SK-N-MC (cell line): ENCODE results near the gene PDZRN3.

Experiments used
- DNase-seq: peaks from one replicate; pipeline ENCODE4 v3.0.0-alpha.2; 2011; ENCODE audit warnings: low read depth, low spot score
- H3K27ac ChIP-seq: fragments of 200-600 bp; sonication (generic); 2 replicates; pipeline ENCODE4 v1.5.1; 2016; ENCODE audit warnings: mixed run types
- H3K36me3 ChIP-seq: fragments of 200-600 bp; sonication (generic); 2 replicates; pipeline ENCODE4 v1.6.1; 2017; ENCODE audit warnings: antibody characterized with exemption, low read length, mixed read lengths; ENCODE audit not compliant: insufficient read depth
- H3K4me3 ChIP-seq: fragments of 200-600 bp; sonication (generic); 2 replicates; pipeline ENCODE4 v1.5.1; 2016
- H3K9ac ChIP-seq: fragments of 200-600 bp; sonication (generic); 2 replicates; pipeline ENCODE4 v1.8.0; 2017; ENCODE audit warnings: mixed run types, mixed read lengths; ENCODE audit not compliant: insufficient read length
- H3K9me3 ChIP-seq: fragments of 200-600 bp; sonication (generic); 2 replicates; pipeline ENCODE4 v1.6.1; 2017; ENCODE audit warnings: low read depth, mild to moderate bottlenecking, antibody characterized with exemption, low read length, moderate library complexity, mixed read lengths
- EZH2 ChIP-seq: fragments of 200-600 bp; sonication (generic); IDR thresholded peaks from one replicate; pipeline ENCODE4 v1.6.1; 2017; ENCODE audit warnings: antibody characterized with exemption
- FOXP2 ChIP-seq: optimal IDR thresholded peaks from 2 replicates; pipeline ENCODE3; 2011; ENCODE audit warnings: mild to moderate bottlenecking, moderate library complexity; ENCODE audit not compliant: insufficient read depth; ENCODE audit errors: extremely low read length, control extremely low read depth
- POLR2AphosphoS5 ChIP-seq: IDR thresholded peaks from 2 replicates; pipeline ENCODE4 v1.6.1; 2012; ENCODE audit warnings: mild to moderate bottlenecking, low read depth, low read length, borderline replicate concordance

The PDZRN3 gene

GRCh38 chr3:73592154-73593144 is 32.3 kb downstream of the PDZRN3 start:
- Histone ChIP-seq H3K9ac (no peak overlapping the region), H3K9me3 (no peaks in the 10 kb centered on the region), H3K4me3 (no peak overlapping the region), H3K27ac (no peak overlapping the region), H3K36me3 (no peaks in the 10 kb centered on the region; the same call in 1 of the 2 replicates)
- no peak for DNase-seq
- TF ChIP-seq POLR2AphosphoS5 (no peak), FOXP2 (no peak), EZH2 (no peak)

GRCh38 chr3:73591286-73591800 is 33.4 kb downstream of the PDZRN3 start:
- TF ChIP-seq POLR2AphosphoS5 (no peak), EZH2 (no peak), FOXP2 (no peak)
- DNase-seq, result no peak
- H3K4me3 ChIP-seq, result no peak overlapping the region
- H3K27ac ChIP-seq, result no peak overlapping the region
- H3K9me3 ChIP-seq, result no peaks in the 10 kb centered on the region
- no peaks in the 10 kb centered on the region; the same call in 1 of the 2 replicates for H3K36me3 ChIP-seq
- H3K9ac ChIP-seq, result no peak overlapping the region

GRCh38 chr3:73586628-73587027 is 38.1 kb downstream of the PDZRN3 start:
- H3K36me3 ChIP-seq, result no peaks in the 10 kb centered on the region
- TF ChIP-seq FOXP2, result no peak
- no peak for TF ChIP-seq EZH2
- TF ChIP-seq POLR2AphosphoS5, result no peak
- H3K4me3 ChIP-seq, result no peak overlapping the region
- H3K27ac ChIP-seq, result no peak overlapping the region
- no peak for DNase-seq
- no peak overlapping the region for H3K9ac ChIP-seq
- H3K9me3 ChIP-seq, result no peaks in the 10 kb centered on the region

GRCh38 chr3:73586190-73586589 is 38.6 kb downstream of the PDZRN3 start:
- H3K36me3 ChIP-seq, result no peaks in the 10 kb centered on the region
- DNase-seq, result no peak
- no peaks in the 10 kb centered on the region for H3K9me3 ChIP-seq
- no peak overlapping the region for H3K27ac ChIP-seq
- TF ChIP-seq POLR2AphosphoS5 (no peak), EZH2 (no peak), FOXP2 (no peak)
- H3K9ac ChIP-seq, result no peak overlapping the region
- no peak overlapping the region for H3K4me3 ChIP-seq

- Histone ChIP-seq H3K27ac (no peak overlapping the region), H3K9ac (no peak overlapping the region), H3K9me3 (no peaks in the 10 kb centered on the region), H3K4me3 (no peak overlapping the region), H3K36me3 (no peaks in the 10 kb centered on the region)
- no peak for DNase-seq
- no peak for TF ChIP-seq POLR2AphosphoS5
- TF ChIP-seq FOXP2, result no peak
- no peak for TF ChIP-seq EZH2
Measured at GRCh38 chr3:73584873-73585272, 39.9 kb downstream of the PDZRN3 start.

- TF ChIP-seq FOXP2 (no peak), EZH2 (no peak), POLR2AphosphoS5 (no peak)
- Histone ChIP-seq H3K4me3 (no peak overlapping the region), H3K9me3 (no peaks in the 10 kb centered on the region), H3K36me3 (no peaks in the 10 kb centered on the region), H3K27ac (no peak overlapping the region), H3K9ac (no peak overlapping the region)
- DNase-seq, result no peak
Measured at GRCh38 chr3:73582535-73582934, 42.2 kb downstream of the PDZRN3 start.

GRCh38 chr3:73581134-73581846 is 43.5 kb downstream of the PDZRN3 start:
- no peaks in the 10 kb centered on the region for H3K36me3 ChIP-seq
- TF ChIP-seq FOXP2, result no peak
- TF ChIP-seq POLR2AphosphoS5, result no peak
- no peak for TF ChIP-seq EZH2
- no peak overlapping the region for H3K4me3 ChIP-seq
- no peak overlapping the region for H3K9ac ChIP-seq
- no peak overlapping the region for H3K27ac ChIP-seq
- DNase-seq, result no peak
- no peaks in the 10 kb centered on the region for H3K9me3 ChIP-seq

- no peak overlapping the region for H3K4me3 ChIP-seq
- H3K36me3 ChIP-seq, result no peaks in the 10 kb centered on the region
- H3K27ac ChIP-seq, result no peak overlapping the region
- no peaks in the 10 kb centered on the region for H3K9me3 ChIP-seq
- H3K9ac ChIP-seq, result no peak overlapping the region
- DNase-seq, result no peak
- TF ChIP-seq EZH2 (no peak), FOXP2 (no peak), POLR2AphosphoS5 (no peak)
Measured at GRCh38 chr3:73580343-73580742, 44.4 kb downstream of the PDZRN3 start.
